ENCODE measurements around the gene KLHL34. TPM values are rescaled to one million over a fixed set of nuclear protein-coding genes. Genes with fewer than 3 reads are reported as not detected.

KLHL34 gene
- total RNA-seq, 1 experiment from 2014 or later, result 0.05 TPM

DNA sequence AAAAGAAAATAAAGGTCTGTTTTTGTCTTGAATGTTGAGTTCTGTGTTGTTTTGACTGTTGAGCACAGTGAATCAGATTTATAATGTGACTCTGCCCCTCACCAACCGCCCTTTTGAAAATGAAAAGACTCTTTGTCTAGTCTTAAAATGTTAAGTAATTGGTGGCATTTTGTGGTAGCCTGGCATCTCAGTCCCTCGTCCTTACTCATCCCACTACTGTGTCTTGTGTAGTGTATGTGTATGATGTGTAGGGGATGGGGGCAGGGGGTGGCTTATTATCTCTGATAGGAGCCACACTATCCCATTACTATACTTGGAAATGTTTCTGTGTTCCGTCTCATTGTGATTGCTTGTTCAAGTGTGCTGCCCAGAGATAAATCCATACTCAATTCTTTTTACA is 12.2 kb downstream of the KLHL34 start:
- Histone ChIP-seq H3K4me3 (ENCODE audit: low read depth in 2 of 2, low read length in 2 of 2) (no peak overlapping the region), H3K27me3 (ENCODE audit: control insufficient read depth, insufficient read depth, low read length) (no peaks in the 10 kb centered on the region), H3K9me3 (ENCODE audit: control insufficient read depth, insufficient read depth, low read depth, low read length) (no peaks in the 10 kb centered on the region), H3K36me3 (ENCODE audit: control insufficient read depth, insufficient read depth, low read length) (no peaks in the 10 kb centered on the region), H3K4me1 (ENCODE audit: control insufficient read depth, insufficient read depth, low read length) (no peaks in the 10 kb centered on the region), H3K27ac (ENCODE audit: low read length) (no peak overlapping the region)
- POLR2A ChIA-PET, result no interaction called here
- CTCF ChIA-PET, result no interaction called here
- in situ Hi-C loops (cut with HindIII; ENCODE audit: low pct_unique_long_range_greater_than_20kb, low sequenced_read_pairs), result no loop called here
- no peak for ATAC-seq
- no TSS peak for BruUV-seq (replicated peaks)
- TF ChIP-seq SIN3A (IDR thresholded peaks at IDR 0.05; ENCODE audit: borderline replicate concordance, insufficient read depth, low read depth, low read length) (no peak), TCF7L2 (IDR thresholded peaks at IDR 0.05; ENCODE audit: low read depth, low read length) (no peak), POLR2AphosphoS5 (IDR thresholded peaks at IDR 0.05; ENCODE audit: low read depth, low read length) (no peak)
- TF ChIP-seq, protein P1, sequence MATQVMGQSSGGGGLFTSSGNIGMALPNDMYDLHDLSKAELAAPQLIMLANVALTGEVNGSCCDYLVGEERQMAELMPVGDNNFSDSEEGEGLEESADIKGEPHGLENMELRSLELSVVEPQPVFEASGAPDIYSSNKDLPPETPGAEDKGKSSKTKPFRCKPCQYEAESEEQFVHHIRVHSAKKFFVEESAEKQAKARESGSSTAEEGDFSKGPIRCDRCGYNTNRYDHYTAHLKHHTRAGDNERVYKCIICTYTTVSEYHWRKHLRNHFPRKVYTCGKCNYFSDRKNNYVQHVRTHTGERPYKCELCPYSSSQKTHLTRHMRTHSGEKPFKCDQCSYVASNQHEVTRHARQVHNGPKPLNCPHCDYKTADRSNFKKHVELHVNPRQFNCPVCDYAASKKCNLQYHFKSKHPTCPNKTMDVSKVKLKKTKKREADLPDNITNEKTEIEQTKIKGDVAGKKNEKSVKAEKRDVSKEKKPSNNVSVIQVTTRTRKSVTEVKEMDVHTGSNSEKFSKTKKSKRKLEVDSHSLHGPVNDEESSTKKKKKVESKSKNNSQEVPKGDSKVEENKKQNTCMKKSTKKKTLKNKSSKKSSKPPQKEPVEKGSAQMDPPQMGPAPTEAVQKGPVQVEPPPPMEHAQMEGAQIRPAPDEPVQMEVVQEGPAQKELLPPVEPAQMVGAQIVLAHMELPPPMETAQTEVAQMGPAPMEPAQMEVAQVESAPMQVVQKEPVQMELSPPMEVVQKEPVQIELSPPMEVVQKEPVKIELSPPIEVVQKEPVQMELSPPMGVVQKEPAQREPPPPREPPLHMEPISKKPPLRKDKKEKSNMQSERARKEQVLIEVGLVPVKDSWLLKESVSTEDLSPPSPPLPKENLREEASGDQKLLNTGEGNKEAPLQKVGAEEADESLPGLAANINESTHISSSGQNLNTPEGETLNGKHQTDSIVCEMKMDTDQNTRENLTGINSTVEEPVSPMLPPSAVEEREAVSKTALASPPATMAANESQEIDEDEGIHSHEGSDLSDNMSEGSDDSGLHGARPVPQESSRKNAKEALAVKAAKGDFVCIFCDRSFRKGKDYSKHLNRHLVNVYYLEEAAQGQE (IDR thresholded peaks at IDR 0.05; ENCODE audit: insufficient read depth in 1 of 2, low read depth in 2 of 2, low read length in 1 of 2), result no peak
- TF ChIP-seq, protein P2, sequence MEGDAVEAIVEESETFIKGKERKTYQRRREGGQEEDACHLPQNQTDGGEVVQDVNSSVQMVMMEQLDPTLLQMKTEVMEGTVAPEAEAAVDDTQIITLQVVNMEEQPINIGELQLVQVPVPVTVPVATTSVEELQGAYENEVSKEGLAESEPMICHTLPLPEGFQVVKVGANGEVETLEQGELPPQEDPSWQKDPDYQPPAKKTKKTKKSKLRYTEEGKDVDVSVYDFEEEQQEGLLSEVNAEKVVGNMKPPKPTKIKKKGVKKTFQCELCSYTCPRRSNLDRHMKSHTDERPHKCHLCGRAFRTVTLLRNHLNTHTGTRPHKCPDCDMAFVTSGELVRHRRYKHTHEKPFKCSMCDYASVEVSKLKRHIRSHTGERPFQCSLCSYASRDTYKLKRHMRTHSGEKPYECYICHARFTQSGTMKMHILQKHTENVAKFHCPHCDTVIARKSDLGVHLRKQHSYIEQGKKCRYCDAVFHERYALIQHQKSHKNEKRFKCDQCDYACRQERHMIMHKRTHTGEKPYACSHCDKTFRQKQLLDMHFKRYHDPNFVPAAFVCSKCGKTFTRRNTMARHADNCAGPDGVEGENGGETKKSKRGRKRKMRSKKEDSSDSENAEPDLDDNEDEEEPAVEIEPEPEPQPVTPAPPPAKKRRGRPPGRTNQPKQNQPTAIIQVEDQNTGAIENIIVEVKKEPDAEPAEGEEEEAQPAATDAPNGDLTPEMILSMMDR (IDR thresholded peaks at IDR 0.05), result no peak
- intact Hi-C loops (cut with micrococcal nuclease; ENCODE audit: unreplicated experiment), result no loop called here
- no peak for DNase-seq (ENCODE audit: low read depth, low spot score)

DNA sequence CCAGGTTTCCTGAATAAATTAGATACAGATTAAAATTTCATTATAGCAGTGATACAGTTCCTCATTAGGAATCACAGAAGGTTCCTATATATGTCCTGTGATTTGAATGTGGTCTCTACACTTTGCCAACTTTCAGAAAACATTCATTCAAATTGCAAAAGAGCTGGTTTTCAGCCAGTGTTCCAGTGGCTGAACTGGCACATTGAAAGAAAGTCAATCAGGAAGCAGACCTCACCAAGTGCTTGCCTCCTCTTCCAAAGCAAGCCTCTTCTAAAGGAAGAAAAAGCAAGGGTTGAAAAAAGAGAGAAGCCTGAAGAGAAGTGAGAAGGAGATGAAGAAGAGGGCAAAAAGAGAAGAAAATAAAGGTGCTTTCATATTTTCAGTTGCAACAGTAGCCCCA is 12.7 kb downstream of the KLHL34 start:
- no peak for ATAC-seq
- Histone ChIP-seq H3K27ac (ENCODE audit: low read length) (no peak overlapping the region), H3K4me3 (ENCODE audit: low read depth in 2 of 2, low read length in 2 of 2) (no peak overlapping the region), H3K4me1 (ENCODE audit: control insufficient read depth, insufficient read depth, low read length) (no peaks in the 10 kb centered on the region), H3K9me3 (ENCODE audit: control insufficient read depth, insufficient read depth, low read depth, low read length) (no peaks in the 10 kb centered on the region), H3K27me3 (ENCODE audit: control insufficient read depth, insufficient read depth, low read length) (no peaks in the 10 kb centered on the region), H3K36me3 (ENCODE audit: control insufficient read depth, insufficient read depth, low read length) (no peaks in the 10 kb centered on the region)
- TF ChIP-seq TCF7L2 (IDR thresholded peaks at IDR 0.05; ENCODE audit: low read depth, low read length) (no peak), POLR2AphosphoS5 (IDR thresholded peaks at IDR 0.05; ENCODE audit: low read depth, low read length) (no peak), SIN3A (IDR thresholded peaks at IDR 0.05; ENCODE audit: borderline replicate concordance, insufficient read depth, low read depth, low read length) (no peak)
- TF ChIP-seq, protein P1 (IDR thresholded peaks at IDR 0.05; ENCODE audit: insufficient read depth in 1 of 2, low read depth in 2 of 2, low read length in 1 of 2), result no peak
- TF ChIP-seq, protein P2 (IDR thresholded peaks at IDR 0.05), result no peak
- DNase-seq (ENCODE audit: low read depth, low spot score), result no peak
- no TSS peak for BruUV-seq (replicated peaks)
- intact Hi-C loops (cut with micrococcal nuclease; ENCODE audit: unreplicated experiment), result no loop called here
- POLR2A ChIA-PET, result no interaction called here
- in situ Hi-C loops (cut with HindIII; ENCODE audit: low pct_unique_long_range_greater_than_20kb, low sequenced_read_pairs), result no loop called here
- CTCF ChIA-PET, result no interaction called here

All from Panc1 (cell line).